Caco-2 (cell line): ENCODE results near the gene CLMN. TPM values are rescaled to one million over a fixed set of nuclear protein-coding genes. Genes with fewer than 3 reads are reported as not detected.
"Not testable (repeated sequence)": the region's sequence is repeated elsewhere in the genome, so short reads cannot be mapped to it uniquely, and the experiment has no call there.

ENCODE experiments used
- BruUV-seq: library from RNA; stranded (reverse); fragments of 400-500 nt; replicated peaks from 2 replicates; lab custom pipeline; 2021; lab: Mats Ljungman, UMichigan
- CTCF ChIA-PET: fragments of 300-600 bp; sonication (Branson Sonifier 250); formaldehyde crosslinking; loops from one replicate; lab custom pipeline; 2022; ENCODE audit warnings: antibody characterized with exemption; lab: Charles Lee
- POLR2A ChIA-PET: fragments of 300-600 bp; sonication (Branson Sonifier 250); formaldehyde crosslinking; loops from one replicate; lab custom pipeline; 2022; ENCODE audit warnings: antibody characterized with exemption; lab: Charles Lee
- DNase-seq, 2 experiments: peaks; one replicate each; pipeline versions ENCODE4 v3.0.0 to v3.0.0-alpha.2; 2020 to 2022
- H3K27me3 ChIP-seq: replicated peaks from 2 replicates; pipeline ENCODE4 v1.6.0; 2011; ENCODE audit warnings: low read length; ENCODE audit not compliant: control insufficient read depth, insufficient read depth
- H3K36me3 ChIP-seq: 2 replicates; pipeline ENCODE4 v1.5.1; 2011; ENCODE audit warnings: low read length; ENCODE audit not compliant: control insufficient read depth, insufficient read depth
- H3K4me1 ChIP-seq: fragments of 250-450 bp; sonication (Bioruptor Pico); 2 replicates; pipeline ENCODE4 v1.5.1; 2020; ENCODE audit warnings: mild to moderate bottlenecking
- H3K4me3 ChIP-seq: 2 replicates; pipeline ENCODE4 v1.5.1; 2011; ENCODE audit warnings: low read depth, mild to moderate bottlenecking, control low read depth, low read length
- H3K9me3 ChIP-seq: fragments of 250-450 bp; sonication (Bioruptor Pico); 2 replicates; pipeline ENCODE4 v1.5.1; 2020; ENCODE audit warnings: mild to moderate bottlenecking, moderate library complexity
- H3K27ac Mint-ChIP-seq: one replicate; pipeline ENCODE4 v1.8.0; 2022; ENCODE audit warnings: mixed read lengths; ENCODE audit not compliant: unreplicated experiment
- H3K27me3 Mint-ChIP-seq: one replicate; pipeline ENCODE4 v1.8.0; 2022; ENCODE audit warnings: mixed read lengths; ENCODE audit not compliant: insufficient read depth, unreplicated experiment
- H3K36me3 Mint-ChIP-seq: one replicate; pipeline ENCODE4 v1.8.0; 2022; ENCODE audit warnings: mild to moderate bottlenecking, mixed read lengths; ENCODE audit not compliant: insufficient read depth, unreplicated experiment
- H3K4me1 Mint-ChIP-seq: one replicate; pipeline ENCODE4 v1.8.0; 2022; ENCODE audit warnings: low read depth, mixed read lengths; ENCODE audit not compliant: unreplicated experiment
- H3K4me3 Mint-ChIP-seq: one replicate; pipeline ENCODE4 v1.8.0; 2022; ENCODE audit warnings: mild to moderate bottlenecking, moderate library complexity, mixed read lengths; ENCODE audit not compliant: unreplicated experiment
- H3K9me3 Mint-ChIP-seq: one replicate; pipeline ENCODE4 v1.8.0; 2022; ENCODE audit warnings: mixed read lengths; ENCODE audit not compliant: unreplicated experiment
- intact Hi-C: fragments of 100-400 bp; cut with micrococcal nuclease; formaldehyde crosslinking; loops from one replicate; pipeline ENCODE4 v1.10.0; 2022; ENCODE audit not compliant: unreplicated experiment
- total RNA-seq: library from RNA; stranded (reverse); gene quantifications from 2 replicates; pipeline ENCODE4 v1.2.3, GENCODE V29; 2022
- TF ChIP-seq, protein P1 (sequence below), 2 experiments: fragments of 200-600 bp in 1 of 2; IDR thresholded peaks; 1 replicate in 1 of 2; 2 replicates in 1 of 2; pipeline versions ENCODE4 v1.5.1 to v1.8.0; 2011 to 2022; ENCODE audit warnings: antibody characterized with exemption in 1 of 2, control low read depth in 1 of 2, inconsistent platforms in 1 of 2, low read depth in 1 of 2, low read length in 1 of 2, mild to moderate bottlenecking in 1 of 2, moderate library complexity in 1 of 2; ENCODE audit not compliant: insufficient read depth in 1 of 2, severe bottlenecking in 1 of 2, unreplicated experiment in 1 of 2

Gene CLMN
- total RNA-seq, 1 experiment from 2014 or later: 6.7 TPM

DNA sequence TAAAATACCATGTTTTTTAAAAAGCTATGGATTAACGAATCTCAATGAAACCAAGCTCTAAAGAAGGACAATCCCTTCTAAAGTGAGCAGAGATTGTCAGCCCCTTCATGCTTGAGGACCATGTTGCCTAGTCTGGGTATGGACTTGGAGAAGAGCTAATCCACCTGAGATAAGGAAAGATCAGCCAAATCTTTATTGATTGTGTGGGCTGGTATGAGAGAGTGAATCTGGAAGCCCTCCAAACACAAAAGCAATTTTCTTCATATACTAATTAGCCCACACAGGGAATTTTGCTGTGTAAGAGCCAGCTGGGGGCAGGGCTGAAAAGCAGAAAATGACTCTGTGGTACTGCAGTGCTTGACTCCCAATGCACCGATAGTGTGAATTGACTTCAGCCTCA is 115.0 kb downstream of the CLMN start:
- H3K36me3 ChIP-seq: no peaks in the 10 kb centered on the region
- H3K27me3 ChIP-seq: no peaks in the 10 kb centered on the region
- no peak overlapping the region for H3K27ac Mint-ChIP-seq
- no TSS peak for BruUV-seq
- H3K4me3 Mint-ChIP-seq: no peak overlapping the region
- DNase-seq: no peak
- CTCF ChIA-PET: no interaction called here
- TF ChIP-seq, protein P1, sequence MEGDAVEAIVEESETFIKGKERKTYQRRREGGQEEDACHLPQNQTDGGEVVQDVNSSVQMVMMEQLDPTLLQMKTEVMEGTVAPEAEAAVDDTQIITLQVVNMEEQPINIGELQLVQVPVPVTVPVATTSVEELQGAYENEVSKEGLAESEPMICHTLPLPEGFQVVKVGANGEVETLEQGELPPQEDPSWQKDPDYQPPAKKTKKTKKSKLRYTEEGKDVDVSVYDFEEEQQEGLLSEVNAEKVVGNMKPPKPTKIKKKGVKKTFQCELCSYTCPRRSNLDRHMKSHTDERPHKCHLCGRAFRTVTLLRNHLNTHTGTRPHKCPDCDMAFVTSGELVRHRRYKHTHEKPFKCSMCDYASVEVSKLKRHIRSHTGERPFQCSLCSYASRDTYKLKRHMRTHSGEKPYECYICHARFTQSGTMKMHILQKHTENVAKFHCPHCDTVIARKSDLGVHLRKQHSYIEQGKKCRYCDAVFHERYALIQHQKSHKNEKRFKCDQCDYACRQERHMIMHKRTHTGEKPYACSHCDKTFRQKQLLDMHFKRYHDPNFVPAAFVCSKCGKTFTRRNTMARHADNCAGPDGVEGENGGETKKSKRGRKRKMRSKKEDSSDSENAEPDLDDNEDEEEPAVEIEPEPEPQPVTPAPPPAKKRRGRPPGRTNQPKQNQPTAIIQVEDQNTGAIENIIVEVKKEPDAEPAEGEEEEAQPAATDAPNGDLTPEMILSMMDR (IDR thresholded peaks at IDR 0.05; ENCODE audit: insufficient read depth in 1 of 2, low read depth in 1 of 2, low read length in 1 of 2, severe bottlenecking in 1 of 2, unreplicated experiment in 1 of 2): no peak
- no peaks in the 10 kb centered on the region for H3K9me3 ChIP-seq
- peaks cover 23% of the 10 kb centered on the region for H3K9me3 Mint-ChIP-seq
- POLR2A ChIA-PET: no interaction called here
- no peaks in the 10 kb centered on the region for H3K27me3 Mint-ChIP-seq
- H3K36me3 Mint-ChIP-seq: peaks cover 9% of the 10 kb centered on the region
- intact Hi-C loops: no loop called here
- H3K4me1 Mint-ChIP-seq: peaks cover 9% of the 10 kb centered on the region
- H3K4me3 ChIP-seq: no peak overlapping the region
- peaks cover 7% of the 10 kb centered on the region for H3K4me1 ChIP-seq

DNA sequence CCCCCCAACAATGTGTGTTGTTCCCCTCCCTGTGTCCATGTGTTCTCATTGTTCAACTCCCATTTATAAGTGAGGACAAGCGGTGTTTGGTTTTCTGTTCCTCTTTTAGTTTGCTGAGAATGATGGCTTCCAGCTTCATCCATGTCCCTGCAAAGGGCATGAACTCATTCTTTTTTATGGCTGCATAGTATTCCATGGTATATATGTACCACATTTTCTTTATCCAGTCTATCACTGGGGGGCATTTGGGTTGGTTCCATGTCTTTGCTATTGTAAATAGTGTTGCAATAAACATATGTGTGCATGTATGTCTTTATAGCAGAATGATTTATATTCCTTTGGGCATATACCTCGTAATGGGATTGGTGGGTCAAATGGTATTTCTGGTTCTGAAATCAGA is 118.0 kb downstream of the CLMN start:
- Mint-ChIP-seq H3K4me1 (peaks cover 25% of the 10 kb centered on the region), H3K36me3 (peaks cover 15% of the 10 kb centered on the region), H3K9me3 (peaks cover 23% of the 10 kb centered on the region)
- H3K9me3 ChIP-seq, H3K36me3 ChIP-seq, DNase-seq, H3K27me3 ChIP-seq, CTCF ChIA-PET, BruUV-seq, H3K4me3 ChIP-seq, H3K27ac Mint-ChIP-seq, POLR2A ChIA-PET, H3K4me3 Mint-ChIP-seq, intact Hi-C loops, H3K27me3 Mint-ChIP-seq: not testable (repeated sequence)
- H3K4me1 ChIP-seq: peaks cover 28% of the 10 kb centered on the region

DNA sequence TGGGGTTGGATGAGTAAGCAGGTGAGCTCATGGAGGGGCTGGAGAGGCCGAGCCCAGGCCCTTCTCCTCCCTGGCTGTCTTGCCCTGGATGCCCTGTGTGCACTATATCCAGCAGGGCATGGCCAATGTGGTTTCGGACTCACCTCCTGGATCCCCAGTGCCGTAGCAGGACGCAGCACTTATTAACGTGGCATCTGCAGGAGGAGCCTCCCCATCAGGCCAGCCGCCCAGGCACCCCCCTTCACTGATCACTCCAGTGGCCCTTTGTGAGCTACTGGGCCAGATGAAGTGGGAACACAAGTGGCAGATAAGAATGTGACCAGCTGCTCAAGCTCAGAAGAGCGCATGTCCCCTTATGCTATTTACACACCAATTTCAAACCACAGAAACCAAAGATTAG is 119.3 kb downstream of the CLMN start:
- H3K4me1 Mint-ChIP-seq: peaks cover 25% of the 10 kb centered on the region
- H3K9me3 ChIP-seq: no peaks in the 10 kb centered on the region
- peaks cover 16% of the 10 kb centered on the region for H3K9me3 Mint-ChIP-seq
- peaks cover 32% of the 10 kb centered on the region for H3K4me1 ChIP-seq
- ChIA-PET CTCF (no interaction called here), POLR2A (no interaction called here)
- H3K4me3 Mint-ChIP-seq: no peak overlapping the region
- BruUV-seq: no TSS peak
- H3K36me3 ChIP-seq: no peaks in the 10 kb centered on the region
- TF ChIP-seq, protein P1 (IDR thresholded peaks at IDR 0.05; ENCODE audit: insufficient read depth in 1 of 2, low read depth in 1 of 2, low read length in 1 of 2, severe bottlenecking in 1 of 2, unreplicated experiment in 1 of 2): no peak
- no peak overlapping the region for H3K27ac Mint-ChIP-seq
- no peak for DNase-seq
- H3K4me3 ChIP-seq: no peak overlapping the region
- H3K27me3 ChIP-seq: no peaks in the 10 kb centered on the region
- no peaks in the 10 kb centered on the region for H3K27me3 Mint-ChIP-seq
- H3K36me3 Mint-ChIP-seq: peaks cover 15% of the 10 kb centered on the region
- intact Hi-C loops: no loop called here
